HEK293 (cell line): ENCODE data around the gene AGFG1.

Source experiments
- CTCF ChIA-PET: fragments of 350-600 bp; formaldehyde crosslinking; extraction: SDS; loops from one replicate; lab custom pipeline; 2021; ENCODE audit warnings: antibody characterized with exemption; lab: Yijun Ruan, JAX
- POLR2A ChIA-PET: fragments of 300-600 bp; formaldehyde crosslinking; extraction: SDS; loops from one replicate; lab custom pipeline; 2020; ENCODE audit warnings: antibody characterized with exemption, inconsistent platforms; lab: Yijun Ruan, JAX
- H3K27ac ChIP-seq: fragments of 200-500 bp; sonication (Bioruptor generic); 2 replicates; pipeline ENCODE4 v1.5.1; 2014; ENCODE audit warnings: low read depth, low read length, control low read depth, inconsistent platforms; ENCODE audit errors: extremely low read depth
- H3K36me3 ChIP-seq, 2 experiments: fragments of 200-500 bp in 1 of 2; sonication (Bioruptor generic) in 1 of 2; 1 replicate in 1 of 2; 2 replicates in 1 of 2; pipeline ENCODE4 v1.5.1; 2014 to 2017; ENCODE audit warnings: inconsistent platforms in 2 of 2, low read length in 2 of 2; ENCODE audit not compliant: control insufficient read depth in 2 of 2, insufficient read depth in 1 of 2
- H3K4me1 ChIP-seq: fragments of 200-500 bp; sonication (Bioruptor generic); 2 replicates; pipeline ENCODE4 v1.5.1; 2014; ENCODE audit warnings: mild to moderate bottlenecking, low read length, inconsistent platforms; ENCODE audit not compliant: control insufficient read depth, insufficient read depth
- H3K4me3 ChIP-seq: 2 replicates; pipeline ENCODE4 v1.5.1; 2011; ENCODE audit warnings: low read depth, mild to moderate bottlenecking, control low read depth, low read length, moderate library complexity
- H3K9me3 ChIP-seq: fragments of 200-500 bp; sonication (Bioruptor generic); 2 replicates; pipeline ENCODE4 v1.5.1; 2014; ENCODE audit warnings: low read depth, low read length, inconsistent platforms; ENCODE audit not compliant: control insufficient read depth, insufficient read depth
- BCL11A ChIP-seq: fragments of 450-650 bp; formaldehyde crosslinking; IDR thresholded peaks from 2 replicates; pipeline ENCODE4 v1.5.1; 2016; ENCODE audit warnings: low read depth, missing biosample characterization, missing genetic modification characterization
- HOXD13 ChIP-seq: sonication (generic); formaldehyde crosslinking; IDR thresholded peaks from 2 replicates; pipeline ENCODE4 v1.8.0; 2022; ENCODE audit warnings: missing genetic modification reagents, borderline replicate concordance
- ZNF114 ChIP-seq: fragments of 450-650 bp; formaldehyde crosslinking; IDR thresholded peaks from 2 replicates; pipeline ENCODE4 v1.5.0; 2017; ENCODE audit warnings: missing biosample characterization, missing genetic modification characterization
- ZNF138 ChIP-seq: fragments of 450-650 bp; formaldehyde crosslinking; IDR thresholded peaks from 2 replicates; pipeline ENCODE4 v1.5.1; 2016; ENCODE audit warnings: missing biosample characterization, missing genetic modification characterization, borderline replicate concordance
- ZNF341 ChIP-seq: fragments of 450-650 bp; formaldehyde crosslinking; IDR thresholded peaks from 2 replicates; pipeline ENCODE4; 2016; ENCODE audit warnings: low read depth, missing biosample characterization, missing genetic modification characterization
- ZNF394 ChIP-seq: fragments of 450-650 bp; formaldehyde crosslinking; IDR thresholded peaks from 2 replicates; pipeline ENCODE4 v1.5.1; 2016; ENCODE audit warnings: missing biosample characterization, missing genetic modification characterization, mild to moderate bottlenecking, moderate library complexity, borderline replicate concordance
- ZNF404 ChIP-seq: fragments of 450-650 bp; formaldehyde crosslinking; IDR thresholded peaks from 2 replicates; pipeline ENCODE4 v1.5.1; 2017; ENCODE audit warnings: missing biosample characterization, missing genetic modification characterization
- ZNF549 ChIP-seq: fragments of 450-650 bp; IDR thresholded peaks from 2 replicates; pipeline ENCODE4 v1.5.1; 2018; ENCODE audit warnings: missing biosample characterization, missing genetic modification characterization, mild to moderate bottlenecking, inconsistent platforms, moderate library complexity
- ZNF558 ChIP-seq: fragments of 450-650 bp; formaldehyde crosslinking; IDR thresholded peaks from 2 replicates; pipeline ENCODE4 v1.5.1; 2016; ENCODE audit warnings: missing biosample characterization, missing genetic modification characterization
- ZNF596 ChIP-seq: fragments of 450-650 bp; IDR thresholded peaks from 2 replicates; pipeline ENCODE4 v1.5.0; 2018; ENCODE audit warnings: missing biosample characterization, mild to moderate bottlenecking, missing genetic modification characterization, moderate library complexity
- ZNF600 ChIP-seq: fragments of 450-650 bp; formaldehyde crosslinking; IDR thresholded peaks from 2 replicates; pipeline ENCODE4 v1.5.1; 2016; ENCODE audit warnings: missing biosample characterization, missing genetic modification characterization
- ZNF621 ChIP-seq: fragments of 450-650 bp; formaldehyde crosslinking; IDR thresholded peaks from 2 replicates; pipeline ENCODE4 v1.5.1; 2017; ENCODE audit warnings: missing biosample characterization, missing genetic modification characterization
- ZNF768 ChIP-seq: fragments of 450-650 bp; formaldehyde crosslinking; IDR thresholded peaks from 2 replicates; pipeline ENCODE4 v1.5.1; 2018; ENCODE audit warnings: missing biosample characterization, mild to moderate bottlenecking, missing genetic modification characterization
- ZSCAN30 ChIP-seq: fragments of 450-650 bp; IDR thresholded peaks from 2 replicates; pipeline ENCODE4 v1.5.1; 2018; ENCODE audit warnings: missing biosample characterization, mild to moderate bottlenecking, missing genetic modification characterization, moderate library complexity
- TF ChIP-seq, protein P1 (sequence below): fragments of 450-650 bp; formaldehyde crosslinking; IDR thresholded peaks from 2 replicates; pipeline ENCODE4 v1.5.1; 2016; ENCODE audit warnings: missing biosample characterization, missing genetic modification characterization
- TF ChIP-seq, protein P2 (sequence below): fragments of 450-650 bp; formaldehyde crosslinking; IDR thresholded peaks from 2 replicates; pipeline ENCODE4 v1.5.1; 2016; ENCODE audit warnings: missing biosample characterization, missing genetic modification characterization
- TF ChIP-seq, protein P3 (sequence below): fragments of 450-650 bp; formaldehyde crosslinking; IDR thresholded peaks from 2 replicates; pipeline ENCODE4 v1.5.1; 2016; ENCODE audit warnings: missing biosample characterization, missing genetic modification characterization
- TF ChIP-seq, protein P4 (sequence below): fragments of 450-650 bp; formaldehyde crosslinking; IDR thresholded peaks from 2 replicates; pipeline ENCODE4 v1.5.1; 2016; ENCODE audit warnings: missing biosample characterization, missing genetic modification characterization
- TF ChIP-seq, protein P5 (sequence below): fragments of 450-650 bp; formaldehyde crosslinking; IDR thresholded peaks from 2 replicates; pipeline ENCODE4 v1.5.1; 2016; ENCODE audit warnings: missing biosample characterization, missing genetic modification characterization, borderline replicate concordance

The AGFG1 gene

DNA sequence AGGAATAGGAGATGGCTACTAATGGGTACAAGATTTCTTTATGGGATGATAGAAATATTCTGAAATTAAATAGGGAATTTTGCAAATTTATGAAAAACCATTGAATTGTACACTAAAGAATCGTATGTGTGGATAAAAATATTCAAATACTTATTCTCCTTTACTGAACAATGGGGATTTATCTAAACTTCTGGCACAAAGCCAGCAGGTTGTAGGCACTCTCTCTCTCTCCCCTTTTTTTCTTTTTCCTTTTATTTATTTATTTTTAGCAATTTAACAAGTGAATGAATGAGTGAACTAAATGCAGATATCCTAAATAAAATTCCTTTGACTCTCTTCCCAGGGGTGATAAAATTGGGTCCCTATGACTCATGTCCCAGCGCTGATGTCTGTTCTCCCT lies 104.9 kb downstream of the AGFG1 start:
- H3K9me3 ChIP-seq = no peaks in the 10 kb centered on the region
- H3K4me3 ChIP-seq = no peak overlapping the region
- no peaks in the 10 kb centered on the region for H3K36me3 ChIP-seq
- CTCF ChIA-PET = interaction anchor here (0.6 kb wide), 3 partner anchors 52 to 282 kb away, joined by 3 to 4 read pairs (median 3); no protein-coding TSS in a partner anchor
- no peak overlapping the region for H3K27ac ChIP-seq
- H3K4me1 ChIP-seq = no peaks in the 10 kb centered on the region; the same call in 1 of the 2 replicates
- POLR2A ChIA-PET = no interaction called here
- TF ChIP-seq, protein P1, sequence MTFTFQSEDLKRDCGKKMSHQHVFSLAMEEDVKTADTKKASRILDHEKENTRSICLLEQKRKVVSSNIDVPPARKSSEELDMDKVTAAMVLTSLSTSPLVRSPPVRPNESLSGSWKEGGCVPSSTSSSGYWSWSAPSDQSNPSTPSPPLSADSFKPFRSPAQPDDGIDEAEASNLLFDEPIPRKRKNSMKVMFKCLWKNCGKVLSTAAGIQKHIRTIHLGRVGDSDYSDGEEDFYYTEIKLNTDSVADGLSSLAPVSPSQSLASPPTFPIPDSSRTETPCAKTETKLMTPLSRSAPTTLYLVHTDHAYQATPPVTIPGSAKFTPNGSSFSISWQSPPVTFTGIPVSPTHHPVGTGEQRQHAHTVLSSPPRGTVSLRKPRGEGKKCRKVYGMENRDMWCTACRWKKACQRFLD = no peak
- TF ChIP-seq ZNF404 (tag by site-specific recombination) = no peak
- no peak for TF ChIP-seq ZNF621 (tag by site-specific recombination)
- TF ChIP-seq ZNF596 = no peak
- no peak for TF ChIP-seq ZNF558 (tag by site-specific recombination)
- no peak for TF ChIP-seq ZNF114 (tag by site-specific recombination)
- no peak for TF ChIP-seq ZNF768
- TF ChIP-seq, protein P2, sequence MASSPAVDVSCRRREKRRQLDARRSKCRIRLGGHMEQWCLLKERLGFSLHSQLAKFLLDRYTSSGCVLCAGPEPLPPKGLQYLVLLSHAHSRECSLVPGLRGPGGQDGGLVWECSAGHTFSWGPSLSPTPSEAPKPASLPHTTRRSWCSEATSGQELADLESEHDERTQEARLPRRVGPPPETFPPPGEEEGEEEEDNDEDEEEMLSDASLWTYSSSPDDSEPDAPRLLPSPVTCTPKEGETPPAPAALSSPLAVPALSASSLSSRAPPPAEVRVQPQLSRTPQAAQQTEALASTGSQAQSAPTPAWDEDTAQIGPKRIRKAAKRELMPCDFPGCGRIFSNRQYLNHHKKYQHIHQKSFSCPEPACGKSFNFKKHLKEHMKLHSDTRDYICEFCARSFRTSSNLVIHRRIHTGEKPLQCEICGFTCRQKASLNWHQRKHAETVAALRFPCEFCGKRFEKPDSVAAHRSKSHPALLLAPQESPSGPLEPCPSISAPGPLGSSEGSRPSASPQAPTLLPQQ (tag by site-specific recombination) = no peak
- TF ChIP-seq BCL11A = no peak
- TF ChIP-seq, protein P3, sequence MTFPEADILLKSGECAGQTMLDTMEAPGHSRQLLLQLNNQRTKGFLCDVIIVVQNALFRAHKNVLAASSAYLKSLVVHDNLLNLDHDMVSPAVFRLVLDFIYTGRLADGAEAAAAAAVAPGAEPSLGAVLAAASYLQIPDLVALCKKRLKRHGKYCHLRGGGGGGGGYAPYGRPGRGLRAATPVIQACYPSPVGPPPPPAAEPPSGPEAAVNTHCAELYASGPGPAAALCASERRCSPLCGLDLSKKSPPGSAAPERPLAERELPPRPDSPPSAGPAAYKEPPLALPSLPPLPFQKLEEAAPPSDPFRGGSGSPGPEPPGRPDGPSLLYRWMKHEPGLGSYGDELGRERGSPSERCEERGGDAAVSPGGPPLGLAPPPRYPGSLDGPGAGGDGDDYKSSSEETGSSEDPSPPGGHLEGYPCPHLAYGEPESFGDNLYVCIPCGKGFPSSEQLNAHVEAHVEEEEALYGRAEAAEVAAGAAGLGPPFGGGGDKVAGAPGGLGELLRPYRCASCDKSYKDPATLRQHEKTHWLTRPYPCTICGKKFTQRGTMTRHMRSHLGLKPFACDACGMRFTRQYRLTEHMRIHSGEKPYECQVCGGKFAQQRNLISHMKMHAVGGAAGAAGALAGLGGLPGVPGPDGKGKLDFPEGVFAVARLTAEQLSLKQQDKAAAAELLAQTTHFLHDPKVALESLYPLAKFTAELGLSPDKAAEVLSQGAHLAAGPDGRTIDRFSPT (tag by site-specific recombination) = no peak
- TF ChIP-seq, protein P4, sequence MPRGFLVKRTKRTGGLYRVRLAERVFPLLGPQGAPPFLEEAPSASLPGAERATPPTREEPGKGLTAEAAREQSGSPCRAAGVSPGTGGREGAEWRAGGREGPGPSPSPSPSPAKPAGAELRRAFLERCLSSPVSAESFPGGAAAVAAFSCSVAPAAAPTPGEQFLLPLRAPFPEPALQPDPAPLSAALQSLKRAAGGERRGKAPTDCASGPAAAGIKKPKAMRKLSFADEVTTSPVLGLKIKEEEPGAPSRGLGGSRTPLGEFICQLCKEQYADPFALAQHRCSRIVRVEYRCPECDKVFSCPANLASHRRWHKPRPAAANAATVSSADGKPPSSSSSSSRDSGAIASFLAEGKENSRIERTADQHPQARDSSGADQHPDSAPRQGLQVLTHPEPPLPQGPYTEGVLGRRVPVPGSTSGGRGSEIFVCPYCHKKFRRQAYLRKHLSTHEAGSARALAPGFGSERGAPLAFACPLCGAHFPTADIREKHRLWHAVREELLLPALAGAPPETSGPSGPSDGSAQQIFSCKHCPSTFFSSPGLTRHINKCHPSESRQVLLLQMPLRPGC (tag by site-specific recombination) = no peak
- TF ChIP-seq ZNF341 (tag by site-specific recombination) = no peak
- TF ChIP-seq ZNF600 (tag by site-specific recombination) = no peak
- no peak for TF ChIP-seq ZNF549 (tag by site-specific recombination)

DNA sequence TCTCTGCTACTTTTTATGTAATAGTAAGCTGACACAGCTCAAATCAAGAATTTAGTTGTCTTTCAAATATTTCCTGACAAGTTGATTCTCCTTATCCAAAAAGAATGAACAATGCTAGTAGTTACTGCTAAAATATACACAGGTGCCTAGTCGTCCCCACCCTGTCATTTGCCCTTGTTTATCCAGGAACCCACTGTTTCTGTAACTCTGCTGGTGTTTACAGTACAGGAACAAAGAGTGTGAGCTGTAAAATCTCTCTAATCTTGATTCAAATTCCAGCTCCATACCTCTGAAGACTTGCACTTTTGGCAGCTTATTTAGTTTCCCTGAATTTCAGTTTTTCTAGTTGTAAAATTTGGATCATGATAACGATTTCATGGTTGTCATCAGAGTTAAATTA lies 105.6 kb downstream of the AGFG1 start:
- Histone ChIP-seq H3K9me3 (no peaks in the 10 kb centered on the region), H3K36me3 (no peaks in the 10 kb centered on the region), H3K27ac (no peak overlapping the region), H3K4me3 (no peak overlapping the region), H3K4me1 (no peaks in the 10 kb centered on the region; the same call in 1 of the 2 replicates)
- CTCF ChIA-PET = interaction anchor here (0.6 kb wide), 3 partner anchors 53 to 331 kb away, joined by 3 to 4 read pairs (median 3); no protein-coding TSS in a partner anchor
- TF ChIP-seq ZNF138 (no peak), ZSCAN30 (tag by site-specific recombination) (0 out of 2 replicates have a peak, but pooled peaks have one; percentile 25)
- POLR2A ChIA-PET = no interaction called here

DNA sequence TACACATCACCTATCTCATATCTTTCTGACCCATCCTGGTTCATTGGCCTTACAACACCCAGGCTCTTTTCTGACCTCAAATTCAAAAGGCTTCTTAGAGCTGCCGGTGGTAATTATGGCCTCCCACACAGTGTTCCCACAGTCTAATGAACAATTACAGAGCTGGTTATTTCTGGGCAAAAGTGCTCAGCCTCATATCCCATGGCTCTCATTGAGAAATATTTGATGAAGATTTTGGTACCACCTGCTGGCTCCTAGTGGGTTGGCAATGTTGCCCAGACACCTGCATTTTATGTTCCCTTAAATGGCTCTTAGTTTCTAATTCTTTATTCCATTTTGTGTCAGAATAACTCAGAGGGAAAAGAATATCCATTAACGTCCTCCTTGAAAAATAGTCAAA lies 106.7 kb downstream of the AGFG1 start:
- CTCF ChIA-PET = interaction anchor here (0.7 to 0.8 kb wide), 2 partner anchors 23 to 98 kb away, joined by 3 to 4 read pairs; no protein-coding TSS in a partner anchor
- Histone ChIP-seq H3K9me3 (no peaks in the 10 kb centered on the region), H3K4me1 (no peaks in the 10 kb centered on the region; the same call in 1 of the 2 replicates), H3K27ac (no peak overlapping the region), H3K36me3 (no peaks in the 10 kb centered on the region), H3K4me3 (no peak overlapping the region)
- POLR2A ChIA-PET = no interaction called here
- TF ChIP-seq, protein P5, sequence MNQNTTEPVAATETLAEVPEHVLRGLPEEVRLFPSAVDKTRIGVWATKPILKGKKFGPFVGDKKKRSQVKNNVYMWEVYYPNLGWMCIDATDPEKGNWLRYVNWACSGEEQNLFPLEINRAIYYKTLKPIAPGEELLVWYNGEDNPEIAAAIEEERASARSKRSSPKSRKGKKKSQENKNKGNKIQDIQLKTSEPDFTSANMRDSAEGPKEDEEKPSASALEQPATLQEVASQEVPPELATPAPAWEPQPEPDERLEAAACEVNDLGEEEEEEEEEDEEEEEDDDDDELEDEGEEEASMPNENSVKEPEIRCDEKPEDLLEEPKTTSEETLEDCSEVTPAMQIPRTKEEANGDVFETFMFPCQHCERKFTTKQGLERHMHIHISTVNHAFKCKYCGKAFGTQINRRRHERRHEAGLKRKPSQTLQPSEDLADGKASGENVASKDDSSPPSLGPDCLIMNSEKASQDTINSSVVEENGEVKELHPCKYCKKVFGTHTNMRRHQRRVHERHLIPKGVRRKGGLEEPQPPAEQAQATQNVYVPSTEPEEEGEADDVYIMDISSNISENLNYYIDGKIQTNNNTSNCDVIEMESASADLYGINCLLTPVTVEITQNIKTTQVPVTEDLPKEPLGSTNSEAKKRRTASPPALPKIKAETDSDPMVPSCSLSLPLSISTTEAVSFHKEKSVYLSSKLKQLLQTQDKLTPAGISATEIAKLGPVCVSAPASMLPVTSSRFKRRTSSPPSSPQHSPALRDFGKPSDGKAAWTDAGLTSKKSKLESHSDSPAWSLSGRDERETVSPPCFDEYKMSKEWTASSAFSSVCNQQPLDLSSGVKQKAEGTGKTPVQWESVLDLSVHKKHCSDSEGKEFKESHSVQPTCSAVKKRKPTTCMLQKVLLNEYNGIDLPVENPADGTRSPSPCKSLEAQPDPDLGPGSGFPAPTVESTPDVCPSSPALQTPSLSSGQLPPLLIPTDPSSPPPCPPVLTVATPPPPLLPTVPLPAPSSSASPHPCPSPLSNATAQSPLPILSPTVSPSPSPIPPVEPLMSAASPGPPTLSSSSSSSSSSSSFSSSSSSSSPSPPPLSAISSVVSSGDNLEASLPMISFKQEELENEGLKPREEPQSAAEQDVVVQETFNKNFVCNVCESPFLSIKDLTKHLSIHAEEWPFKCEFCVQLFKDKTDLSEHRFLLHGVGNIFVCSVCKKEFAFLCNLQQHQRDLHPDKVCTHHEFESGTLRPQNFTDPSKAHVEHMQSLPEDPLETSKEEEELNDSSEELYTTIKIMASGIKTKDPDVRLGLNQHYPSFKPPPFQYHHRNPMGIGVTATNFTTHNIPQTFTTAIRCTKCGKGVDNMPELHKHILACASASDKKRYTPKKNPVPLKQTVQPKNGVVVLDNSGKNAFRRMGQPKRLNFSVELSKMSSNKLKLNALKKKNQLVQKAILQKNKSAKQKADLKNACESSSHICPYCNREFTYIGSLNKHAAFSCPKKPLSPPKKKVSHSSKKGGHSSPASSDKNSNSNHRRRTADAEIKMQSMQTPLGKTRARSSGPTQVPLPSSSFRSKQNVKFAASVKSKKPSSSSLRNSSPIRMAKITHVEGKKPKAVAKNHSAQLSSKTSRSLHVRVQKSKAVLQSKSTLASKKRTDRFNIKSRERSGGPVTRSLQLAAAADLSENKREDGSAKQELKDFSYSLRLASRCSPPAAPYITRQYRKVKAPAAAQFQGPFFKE (tag by site-specific recombination) = no peak
- no peak for TF ChIP-seq HOXD13
- TF ChIP-seq ZNF394 (tag by site-specific recombination) = no peak
